ENCODE data around the gene CCDC178. TPM values are rescaled to one million over a fixed set of nuclear protein-coding genes. Genes with fewer than 3 reads are reported as not detected.
A peak's percentile ranks its signal among the peaks of the same experiment; 100 is the strongest.
"Not testable (repeated sequence)": the region's sequence is repeated elsewhere in the genome, so short reads cannot be mapped to it uniquely, and the experiment has no call there.

The CCDC178 gene
- total RNA-seq, 1 donor, result not detected

- DNase-seq (ENCODE audit: low read depth in 2 of 3, low spot score in 2 of 3), result no peak
These were observed 419.6 kb downstream of the CCDC178 start for GRCh38 chr18:33020877-33021276.

- no peak for DNase-seq (ENCODE audit: low read depth in 2 of 3, low spot score in 2 of 3)
These were observed 426.3 kb downstream of the CCDC178 start for GRCh38 chr18:33014060-33014796.

- DNase-seq (ENCODE audit: low read depth in 2 of 3, low spot score in 2 of 3), result no peak
These were observed 430.4 kb downstream of the CCDC178 start for GRCh38 chr18:33010149-33010548.

GRCh38 chr18:32998921-32999320, 441.6 kb downstream of the CCDC178 start:
- DNase-seq (ENCODE audit: low read depth in 2 of 3, low spot score in 2 of 3), result no peak

GRCh38 chr18:32998285-32998684, 442.2 kb downstream of the CCDC178 start:
- no peak for DNase-seq (ENCODE audit: low read depth in 2 of 3, low spot score in 2 of 3)

GRCh38 chr18:32983721-32984120, 456.8 kb downstream of the CCDC178 start:
- DNase-seq (ENCODE audit: low read depth in 2 of 3, low spot score in 2 of 3), result no peak

GRCh38 chr18:32980896-32981295, 459.6 kb downstream of the CCDC178 start:
- DNase-seq (ENCODE audit: low read depth in 2 of 3, low spot score in 2 of 3), result no peak

GRCh38 chr18:32975501-32975900, 465.0 kb downstream of the CCDC178 start:
- no peak for DNase-seq (ENCODE audit: low read depth in 2 of 3, low spot score in 2 of 3)

- no peak for DNase-seq (ENCODE audit: low read depth in 2 of 3, low spot score in 2 of 3)
These were observed 465.4 kb downstream of the CCDC178 start for GRCh38 chr18:32975163-32975436.

- no peak for DNase-seq (ENCODE audit: low read depth in 2 of 3, low spot score in 2 of 3)
These were observed 465.9 kb downstream of the CCDC178 start for GRCh38 chr18:32974421-32975162.

GRCh38 chr18:32968248-32968647, 472.3 kb downstream of the CCDC178 start:
- DNase-seq (ENCODE audit: low read depth in 2 of 3, low spot score in 2 of 3), result no peak

GRCh38 chr18:32966141-32966540, 474.4 kb downstream of the CCDC178 start:
- DNase-seq (ENCODE audit: low read depth in 2 of 3, low spot score in 2 of 3), result no peak

- no peak for DNase-seq (ENCODE audit: low read depth in 2 of 3, low spot score in 2 of 3)
These were observed 479.0 kb downstream of the CCDC178 start for GRCh38 chr18:32961538-32961937.

GRCh38 chr18:32958746-32959145, 481.8 kb downstream of the CCDC178 start:
- no peak for DNase-seq (ENCODE audit: low read depth in 2 of 3, low spot score in 2 of 3)

GRCh38 chr18:32956591-32957315, 483.8 kb downstream of the CCDC178 start:
- no peak for DNase-seq (ENCODE audit: low read depth in 2 of 3, low spot score in 2 of 3)

- DNase-seq (ENCODE audit: low read depth in 2 of 3, low spot score in 2 of 3), result not testable (repeated sequence)
These were observed 488.2 kb downstream of the CCDC178 start for GRCh38 chr18:32952318-32952717.

- DNase-seq (ENCODE audit: low read depth in 2 of 3, low spot score in 2 of 3), result no peak
These were observed 502.9 kb downstream of the CCDC178 start for GRCh38 chr18:32937597-32937996.

GRCh38 chr18:32937066-32937465, 503.5 kb downstream of the CCDC178 start:
- DNase-seq (ENCODE audit: low read depth in 2 of 3, low spot score in 2 of 3), result no peak

- DNase-seq (ENCODE audit: low read depth in 2 of 3, low spot score in 2 of 3), result no peak
These were observed 506.3 kb downstream of the CCDC178 start for GRCh38 chr18:32934201-32934600.

- peak in 1 of 3 donors; percentile 36 for DNase-seq (ENCODE audit: low read depth in 2 of 3, low spot score in 2 of 3)
These were observed 509.7 kb downstream of the CCDC178 start for GRCh38 chr18:32930695-32931301.

- DNase-seq (ENCODE audit: low read depth in 2 of 3, low spot score in 2 of 3), result no peak
These were observed 511.3 kb downstream of the CCDC178 start for GRCh38 chr18:32929213-32929612.

All from hematopoietic multipotent progenitor cell (in vitro differentiated cells).